ENCODE results near the gene ZNF775.

DNA sequence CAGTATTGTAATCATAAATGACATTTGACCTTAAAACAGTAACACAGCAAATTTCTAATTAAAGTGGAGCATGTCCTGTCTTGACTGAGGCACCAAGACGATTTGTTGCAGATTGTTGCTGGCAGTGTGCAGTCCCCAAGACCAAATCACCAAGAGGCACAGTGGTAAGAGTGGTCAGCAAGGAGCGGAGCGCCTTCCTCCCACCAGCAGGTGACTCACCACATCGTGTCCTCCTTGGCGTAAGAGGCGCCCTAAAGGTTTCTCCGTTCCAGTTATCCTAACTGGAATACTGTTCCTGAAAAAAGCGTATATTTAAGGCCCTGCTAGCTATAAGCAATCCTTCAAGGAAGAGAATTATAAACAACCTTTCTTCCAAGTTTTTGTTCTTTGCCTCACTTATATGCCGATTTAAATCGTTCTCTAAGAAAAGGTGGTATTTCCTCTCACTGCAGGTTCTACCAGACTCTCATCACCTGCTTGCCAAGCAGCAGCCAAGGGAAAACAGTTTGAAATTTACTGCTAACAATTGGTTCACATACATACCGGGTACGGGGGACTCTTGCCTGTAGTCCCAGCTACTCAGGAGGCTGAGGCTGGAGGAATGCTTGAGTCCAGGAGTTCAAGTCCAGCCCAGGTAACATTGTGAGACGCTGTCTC lies 21.2 kb upstream of the ZNF775 start:
- TF ChIP-seq, protein P1, sequence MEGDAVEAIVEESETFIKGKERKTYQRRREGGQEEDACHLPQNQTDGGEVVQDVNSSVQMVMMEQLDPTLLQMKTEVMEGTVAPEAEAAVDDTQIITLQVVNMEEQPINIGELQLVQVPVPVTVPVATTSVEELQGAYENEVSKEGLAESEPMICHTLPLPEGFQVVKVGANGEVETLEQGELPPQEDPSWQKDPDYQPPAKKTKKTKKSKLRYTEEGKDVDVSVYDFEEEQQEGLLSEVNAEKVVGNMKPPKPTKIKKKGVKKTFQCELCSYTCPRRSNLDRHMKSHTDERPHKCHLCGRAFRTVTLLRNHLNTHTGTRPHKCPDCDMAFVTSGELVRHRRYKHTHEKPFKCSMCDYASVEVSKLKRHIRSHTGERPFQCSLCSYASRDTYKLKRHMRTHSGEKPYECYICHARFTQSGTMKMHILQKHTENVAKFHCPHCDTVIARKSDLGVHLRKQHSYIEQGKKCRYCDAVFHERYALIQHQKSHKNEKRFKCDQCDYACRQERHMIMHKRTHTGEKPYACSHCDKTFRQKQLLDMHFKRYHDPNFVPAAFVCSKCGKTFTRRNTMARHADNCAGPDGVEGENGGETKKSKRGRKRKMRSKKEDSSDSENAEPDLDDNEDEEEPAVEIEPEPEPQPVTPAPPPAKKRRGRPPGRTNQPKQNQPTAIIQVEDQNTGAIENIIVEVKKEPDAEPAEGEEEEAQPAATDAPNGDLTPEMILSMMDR (IDR thresholded peaks at IDR 0.05; ENCODE audit: borderline replicate concordance, extremely low read depth, low read length, poor library complexity, severe bottlenecking) = no peak
- TF ChIP-seq EZH2 (IDR thresholded peaks at IDR 0.05; ENCODE audit: borderline replicate concordance, low read depth, low read length, severe bottlenecking) = no peak

All from DND-41 (cell line).